ENCODE data around the gene DTNA.
"Not testable (repeated sequence)": the region's sequence is repeated elsewhere in the genome, so short reads cannot be mapped to it uniquely, and the experiment has no call there.

The DTNA gene

DNA sequence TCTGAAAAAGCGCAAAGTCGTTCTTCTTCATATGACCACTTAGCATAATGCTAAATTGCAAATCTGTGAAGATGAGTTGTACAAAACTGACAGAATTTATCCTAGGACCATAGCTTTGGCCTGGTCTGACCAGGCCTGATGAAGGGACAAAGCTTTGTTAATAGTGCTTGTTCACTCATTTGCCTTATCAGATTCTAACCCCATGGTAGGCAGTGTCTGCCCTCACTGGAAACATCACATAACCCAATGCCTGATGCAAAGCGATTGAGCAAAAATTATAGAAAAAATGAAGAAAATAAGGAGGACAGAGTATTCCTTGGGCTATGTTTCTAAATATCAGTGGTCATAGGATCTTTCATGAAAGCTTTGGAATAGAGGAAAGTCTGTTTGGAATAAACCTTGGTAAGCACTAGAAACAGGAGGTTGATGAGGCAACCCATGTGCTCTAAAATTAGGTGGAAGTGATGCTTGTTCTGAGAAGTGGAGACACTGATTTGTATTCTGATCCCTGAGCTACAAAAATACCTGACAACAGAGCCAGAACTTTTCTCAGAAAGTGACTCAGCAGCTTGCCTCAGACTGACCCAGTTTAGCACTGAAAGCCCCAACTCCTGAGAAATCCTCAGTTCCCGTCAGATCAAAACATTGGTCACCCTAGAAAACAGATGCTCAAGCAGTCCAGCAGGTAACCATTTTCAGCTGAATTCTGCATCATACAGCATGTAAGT is 199.7 kb downstream of the DTNA start:
- FAIRE-seq = no peak

DNA sequence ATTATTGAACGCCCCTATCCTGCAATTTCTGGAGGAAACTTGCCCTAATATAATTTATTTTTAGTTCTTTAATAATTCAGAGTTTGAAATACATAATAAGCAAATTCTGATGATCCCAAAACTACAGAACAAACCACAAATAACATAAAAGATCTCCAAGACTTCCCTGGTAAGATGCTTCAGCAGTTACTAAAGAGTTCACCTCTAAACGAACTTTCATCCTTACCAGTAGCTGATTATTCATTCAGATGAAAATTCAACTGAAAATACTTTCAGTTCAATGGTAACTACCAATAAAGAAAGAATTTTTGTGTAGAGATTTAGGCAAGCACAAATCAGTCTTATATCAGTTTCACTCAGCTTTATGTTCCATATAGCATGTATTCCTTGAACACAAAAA is 201.0 kb downstream of the DTNA start:
- no peak for FAIRE-seq

DNA sequence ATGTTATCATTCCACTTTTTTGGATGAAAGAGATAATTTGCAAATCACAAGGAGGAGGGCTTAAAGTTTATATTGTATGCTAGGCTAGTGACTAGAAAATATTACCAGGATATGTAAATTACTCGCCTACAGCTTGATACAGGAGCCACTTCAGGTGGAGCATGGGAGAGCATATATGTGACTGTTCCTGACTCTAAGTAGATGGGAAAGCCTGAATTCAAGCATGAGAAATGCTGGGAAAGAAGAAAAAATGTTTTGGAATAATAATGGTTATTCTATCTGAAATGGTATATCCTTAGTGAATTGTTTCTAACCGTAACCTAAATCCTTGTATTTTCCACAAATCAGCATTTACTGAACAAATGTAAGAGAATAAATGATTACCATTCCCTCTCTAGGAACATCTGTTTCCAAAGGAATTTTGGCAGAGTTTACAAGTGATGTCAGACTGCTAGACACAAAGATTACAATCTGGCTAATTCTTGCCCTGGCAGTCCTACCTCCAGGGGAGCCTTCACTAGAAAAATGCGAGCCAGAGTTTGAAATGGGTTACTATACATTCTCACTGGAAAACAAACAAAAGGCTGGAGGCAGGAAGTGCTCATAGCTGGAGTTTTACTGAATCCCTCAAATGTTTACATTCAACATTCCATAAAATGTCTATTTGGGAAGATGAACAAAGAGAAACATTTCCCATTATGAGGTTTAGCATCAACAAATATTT is 201.7 kb downstream of the DTNA start:
- FAIRE-seq = no peak

DNA sequence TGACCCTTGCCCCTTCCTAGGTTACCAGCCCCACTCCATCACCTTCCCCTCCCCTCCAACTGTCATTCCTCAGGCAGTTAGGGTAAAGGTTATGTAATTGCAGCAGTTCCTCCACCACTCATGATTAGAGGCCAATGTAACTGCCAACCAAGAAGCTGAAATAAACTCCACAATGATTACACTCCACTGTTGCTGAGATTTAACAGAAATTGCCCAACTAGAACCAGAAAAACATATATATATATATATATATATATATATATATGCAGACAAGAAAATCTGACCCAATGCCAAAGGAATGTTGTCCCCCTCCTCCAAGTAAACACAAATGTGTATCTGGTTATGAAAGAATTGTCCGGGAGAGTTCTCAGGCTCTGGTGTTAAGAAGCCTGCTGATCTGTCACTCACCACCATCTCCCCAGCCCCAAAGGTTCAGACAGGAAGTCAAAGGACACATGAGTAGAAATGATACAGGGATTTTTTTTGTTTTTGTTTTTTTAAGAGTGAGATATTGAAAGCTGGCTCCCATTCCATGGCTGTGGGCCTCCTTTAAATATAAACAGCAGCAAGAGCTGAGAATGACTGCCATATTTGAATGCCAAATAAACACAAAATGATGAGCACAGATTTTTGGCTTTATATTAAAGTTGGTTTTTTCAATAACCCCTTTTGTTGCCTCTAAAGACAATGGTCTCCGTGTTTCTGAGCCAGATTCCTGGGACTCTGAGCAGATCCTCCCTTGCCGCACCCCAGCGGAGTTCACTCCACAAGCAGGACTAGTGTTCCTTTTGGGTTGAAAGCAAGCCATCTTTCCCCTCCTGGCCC is 204.0 kb downstream of the DTNA start:
- FAIRE-seq = no peak

DNA sequence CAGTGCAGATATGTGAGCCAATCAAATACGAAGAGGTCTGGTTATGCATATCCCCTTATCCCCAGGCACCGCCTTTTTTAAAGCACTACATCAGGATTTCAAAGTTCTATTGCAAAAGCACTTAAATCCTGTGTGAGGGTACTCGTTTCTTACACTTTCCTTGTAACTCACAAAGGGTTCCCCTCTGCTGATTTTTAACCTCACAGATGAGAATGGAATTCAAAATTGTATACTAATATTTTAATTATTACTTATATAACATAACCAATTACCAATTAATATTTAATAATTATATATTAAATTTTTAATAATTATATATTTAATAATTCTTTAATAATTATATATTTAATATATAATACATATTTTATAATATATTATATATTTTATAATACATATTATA is 204.9 kb downstream of the DTNA start:
- FAIRE-seq = no peak

DNA sequence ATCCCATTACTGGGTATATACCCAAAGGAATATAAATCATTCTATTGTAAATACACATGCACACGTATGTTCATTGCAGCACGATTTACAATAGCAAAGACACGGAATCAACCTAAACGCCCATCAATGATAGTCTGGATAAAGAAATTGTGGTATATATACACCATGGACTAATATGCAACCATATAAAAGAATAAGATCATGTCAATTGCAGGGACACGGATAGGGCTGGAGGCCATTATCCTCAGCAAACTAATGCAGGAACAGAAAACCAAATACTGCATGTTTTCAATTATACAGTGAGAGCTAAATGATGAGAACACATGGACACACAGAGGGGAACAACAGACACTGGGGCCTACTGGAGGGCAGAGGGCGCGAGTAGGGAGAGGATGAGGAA is 206.4 kb downstream of the DTNA start:
- not testable (repeated sequence) for FAIRE-seq

DNA sequence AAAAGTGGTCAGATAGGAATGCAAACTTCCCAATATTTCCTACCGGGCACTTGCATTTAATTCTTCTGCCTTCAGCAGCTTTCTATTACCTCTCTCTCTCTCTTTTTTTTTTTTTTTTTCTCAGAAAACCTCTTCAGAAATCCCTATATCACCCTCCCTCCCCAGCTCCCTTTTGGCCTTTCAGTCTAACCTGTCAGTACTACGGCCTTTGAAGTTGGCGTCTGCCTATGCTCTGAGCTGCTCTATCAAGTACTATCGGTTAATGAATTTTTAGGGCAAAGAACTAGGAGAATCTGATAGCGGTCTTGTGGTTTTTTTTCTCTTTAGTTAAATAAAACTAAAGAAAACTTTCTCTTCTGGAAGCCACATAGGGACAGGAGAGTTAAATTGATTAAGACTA is 208.8 kb downstream of the DTNA start:
- FAIRE-seq = no peak

DNA sequence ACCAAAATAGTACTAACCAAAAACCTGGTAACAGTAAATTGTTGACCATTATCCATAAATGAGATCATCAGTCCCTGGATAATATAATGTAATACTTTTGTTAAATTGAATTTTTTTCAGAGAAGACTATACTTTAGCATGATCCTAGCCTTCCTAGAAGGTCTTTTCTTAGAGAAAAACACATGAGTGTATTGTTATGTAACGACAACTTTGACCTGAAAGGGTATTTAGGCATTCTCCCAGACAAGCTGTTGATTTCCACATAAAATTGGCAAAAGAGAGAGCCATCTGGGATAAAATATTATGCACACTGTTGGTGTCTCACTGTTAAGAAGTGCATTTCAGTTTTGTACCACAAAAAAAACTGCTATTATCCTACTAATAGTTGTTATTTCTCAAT is 211.1 kb downstream of the DTNA start:
- FAIRE-seq = no peak

DNA sequence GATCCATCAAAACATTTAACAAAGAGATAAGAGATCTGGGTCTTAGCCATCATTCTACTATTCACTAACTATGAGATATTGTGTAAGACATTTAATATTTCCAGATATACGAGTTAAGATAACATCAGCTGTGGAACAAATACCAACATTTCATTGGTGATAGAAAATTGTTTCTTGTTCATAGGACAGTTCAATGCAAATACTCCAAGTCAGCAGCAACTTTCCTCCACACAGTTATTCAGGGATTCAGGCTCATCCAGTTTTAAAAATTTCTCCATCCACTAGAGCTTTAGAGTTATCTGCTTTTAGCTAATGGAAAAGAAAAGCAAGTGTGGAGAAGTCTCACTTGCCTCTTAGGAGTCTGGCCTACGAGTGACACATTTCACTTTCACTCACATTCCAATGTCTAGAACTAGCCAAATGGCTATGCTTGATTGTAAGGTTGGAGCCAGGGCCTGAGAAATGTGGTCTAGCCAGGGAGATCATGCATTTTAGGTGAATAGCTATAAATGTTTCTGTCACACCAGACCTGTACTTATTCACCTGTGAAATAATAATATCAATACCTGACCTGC is 211.8 kb downstream of the DTNA start:
- FAIRE-seq = no peak

DNA sequence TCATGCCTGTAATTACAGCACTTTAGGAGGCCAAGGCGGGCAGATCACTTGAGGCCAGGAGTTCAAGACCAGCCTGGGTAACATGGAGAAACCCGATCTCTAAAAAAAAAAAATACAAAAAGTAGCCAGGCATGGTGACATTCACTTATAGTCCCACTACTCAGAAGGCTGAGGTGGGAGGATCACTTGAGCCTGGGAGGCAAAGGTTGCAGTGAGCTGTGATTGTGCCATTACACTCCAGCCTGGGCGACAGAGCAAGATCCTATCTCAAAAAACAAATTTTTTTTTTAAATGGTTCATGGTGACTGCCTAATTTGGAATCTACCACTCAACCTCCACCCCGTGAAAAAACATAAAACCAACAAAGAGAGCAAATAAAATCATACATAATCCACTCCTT is 212.5 kb downstream of the DTNA start:
- not testable (repeated sequence) for FAIRE-seq

DNA sequence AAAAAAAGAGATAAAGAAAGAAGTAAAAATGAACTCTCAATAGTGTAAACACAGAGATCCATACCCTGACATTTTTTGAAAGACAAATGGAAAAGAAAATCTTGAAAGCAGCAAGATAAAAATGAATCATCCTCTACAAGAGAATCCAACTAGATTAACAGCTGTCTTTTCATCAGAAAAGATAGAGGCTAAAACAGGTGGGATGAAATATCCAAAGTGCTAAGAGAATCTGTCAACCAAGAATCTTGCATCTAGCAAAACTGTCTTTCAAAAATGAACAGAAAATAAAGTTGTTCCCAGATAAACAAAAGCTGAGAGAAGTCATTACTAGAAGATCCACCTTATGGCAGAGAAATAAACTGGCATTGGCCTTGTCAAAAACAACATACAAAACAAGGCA is 213.8 kb downstream of the DTNA start:
- FAIRE-seq = no peak

DNA sequence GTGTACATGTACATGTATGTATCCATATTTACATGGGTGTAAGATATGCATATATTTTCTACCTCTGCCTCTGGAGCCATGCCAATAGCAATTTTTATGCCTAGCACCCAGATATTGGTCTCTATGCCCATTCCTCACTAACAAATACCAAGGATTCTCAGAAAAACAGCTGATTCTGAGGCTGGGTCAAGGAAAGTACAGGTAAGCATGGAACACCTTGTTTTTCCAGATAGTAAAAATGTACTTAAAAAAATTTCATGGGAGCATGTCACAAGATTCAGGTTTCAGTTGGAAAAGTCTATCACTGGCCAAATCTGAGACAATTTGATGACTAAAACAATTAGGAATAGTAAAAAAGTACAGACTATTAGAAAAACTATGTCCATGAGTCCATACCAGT is 216.6 kb downstream of the DTNA start:
- FAIRE-seq = no peak

DNA sequence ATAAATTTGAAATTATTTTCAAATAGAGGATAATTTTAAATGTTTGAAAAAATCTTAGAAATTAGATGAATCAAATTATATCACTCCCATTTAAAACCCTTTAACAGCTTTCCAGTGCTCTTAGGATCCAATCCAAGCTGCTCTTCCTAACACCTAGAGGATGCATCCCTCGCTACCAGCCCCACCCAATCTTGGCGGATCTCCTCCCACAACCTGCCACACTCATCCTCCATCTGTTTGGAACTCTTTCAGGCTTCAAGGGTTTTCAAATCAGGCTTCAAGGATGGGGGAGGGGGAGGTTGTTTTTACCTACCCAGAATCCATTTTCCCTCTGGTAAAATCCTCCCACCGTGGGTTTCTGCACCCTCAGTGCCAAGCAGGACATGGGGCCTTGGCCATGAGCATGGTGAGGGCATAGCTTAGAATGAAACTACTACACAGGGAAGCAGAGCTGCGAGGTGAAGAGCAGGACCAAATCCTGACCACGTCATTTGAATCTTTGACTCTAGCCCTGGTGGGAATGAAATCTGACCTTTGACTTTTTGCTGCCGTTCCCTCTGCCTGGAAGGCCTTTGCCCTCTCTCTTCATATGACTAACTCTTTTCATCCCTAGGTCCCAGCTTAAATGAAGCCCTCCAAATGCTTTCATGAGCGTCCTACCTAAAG is 218.1 kb downstream of the DTNA start:
- no peak for FAIRE-seq

DNA sequence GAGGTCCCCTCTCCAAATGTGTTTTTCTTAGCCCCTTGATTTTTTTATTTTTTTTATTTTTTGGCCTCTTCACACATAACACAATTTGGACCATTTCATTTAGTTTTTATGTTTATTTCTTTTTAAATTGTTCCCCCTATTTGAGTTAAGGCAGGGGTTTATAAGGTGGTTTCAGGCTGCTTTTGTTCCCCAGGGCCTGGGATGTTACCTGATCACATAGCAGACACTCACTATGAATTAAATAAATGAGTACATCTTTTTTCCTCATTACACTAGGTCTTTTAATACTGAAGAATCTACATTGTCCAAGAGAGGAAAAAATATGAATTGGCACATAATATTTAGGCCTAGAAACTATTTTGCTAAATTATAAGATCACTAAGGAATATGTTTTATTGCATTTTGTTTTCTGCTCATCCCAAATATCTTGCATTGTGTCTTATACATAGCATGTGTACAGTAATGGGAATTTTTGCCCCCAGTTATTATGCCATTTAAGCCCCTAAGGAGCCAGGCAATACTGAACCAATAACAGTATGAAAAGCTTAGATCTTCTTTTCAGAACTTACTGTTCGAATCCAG is 218.7 kb downstream of the DTNA start:
- FAIRE-seq = no peak

DNA sequence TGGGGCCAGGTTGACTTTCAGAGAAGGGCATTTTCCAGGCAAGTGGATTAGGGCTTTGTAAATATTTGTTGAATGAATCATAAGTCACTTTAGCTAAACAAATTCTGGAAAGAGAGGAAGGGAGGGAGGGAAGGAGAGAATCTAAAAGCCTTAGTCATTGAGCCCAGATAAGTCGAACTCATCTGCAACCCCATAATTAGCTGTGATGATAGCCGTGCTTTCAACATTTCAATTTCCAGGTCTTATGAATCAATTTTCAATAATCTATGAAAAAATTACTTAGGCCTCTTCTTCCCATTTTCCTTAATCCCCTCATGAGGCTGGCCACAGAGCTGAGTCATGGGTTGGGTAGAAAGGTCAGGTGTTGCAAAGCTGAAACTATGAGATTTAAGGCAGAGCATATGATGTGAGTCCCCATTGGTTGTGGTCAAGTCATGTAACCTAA is 219.3 kb downstream of the DTNA start:
- no peak for FAIRE-seq

DNA sequence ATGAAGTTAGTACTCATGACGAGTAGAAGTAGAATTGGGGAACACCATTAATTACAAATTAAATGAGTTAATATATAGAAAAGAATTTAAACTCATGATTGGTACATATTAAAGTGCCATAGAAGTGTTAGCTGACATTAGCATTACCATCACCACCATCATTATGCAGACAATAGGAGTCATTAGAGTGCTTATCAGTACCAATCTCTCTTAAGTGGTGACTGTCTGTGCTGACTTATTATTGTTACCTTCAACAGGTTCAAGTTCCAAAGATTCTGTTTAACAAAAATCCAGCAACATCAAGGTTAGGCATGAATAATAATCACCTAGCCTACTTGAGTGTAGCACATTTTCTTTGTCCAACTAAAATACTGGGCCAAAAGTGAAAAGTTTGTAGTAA is 222.3 kb downstream of the DTNA start:
- no peak for FAIRE-seq

DNA sequence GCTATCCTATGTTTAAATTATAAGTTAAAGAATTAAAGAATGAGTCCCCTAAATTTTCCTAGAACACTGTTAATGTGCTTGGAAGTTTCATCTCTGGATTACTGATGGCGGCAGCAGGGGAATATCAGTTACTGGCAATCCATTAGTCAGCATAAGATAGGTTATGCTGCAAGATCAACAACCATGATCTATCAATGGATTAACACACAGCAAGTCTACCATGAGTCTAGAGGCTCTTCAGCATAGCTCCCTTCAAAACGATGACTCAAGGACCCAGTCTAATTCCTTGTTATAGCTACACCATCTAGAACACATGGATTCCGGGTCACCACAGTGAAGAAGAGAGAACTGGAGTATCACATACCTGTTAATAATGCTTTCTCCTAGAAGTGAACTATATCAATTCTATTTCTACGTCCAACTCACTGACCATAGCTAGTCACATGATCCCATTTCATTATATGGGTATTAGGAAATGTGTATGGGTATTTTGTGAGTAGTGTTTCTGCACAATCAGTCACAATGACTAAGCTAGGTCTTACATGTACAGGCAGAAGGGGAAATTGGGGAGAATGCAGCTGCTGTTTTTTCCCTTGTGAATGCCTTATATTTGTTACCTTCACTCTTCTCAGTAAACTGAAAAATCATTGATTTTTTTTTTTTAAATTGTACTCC is 222.8 kb downstream of the DTNA start:
- no peak for FAIRE-seq

DNA sequence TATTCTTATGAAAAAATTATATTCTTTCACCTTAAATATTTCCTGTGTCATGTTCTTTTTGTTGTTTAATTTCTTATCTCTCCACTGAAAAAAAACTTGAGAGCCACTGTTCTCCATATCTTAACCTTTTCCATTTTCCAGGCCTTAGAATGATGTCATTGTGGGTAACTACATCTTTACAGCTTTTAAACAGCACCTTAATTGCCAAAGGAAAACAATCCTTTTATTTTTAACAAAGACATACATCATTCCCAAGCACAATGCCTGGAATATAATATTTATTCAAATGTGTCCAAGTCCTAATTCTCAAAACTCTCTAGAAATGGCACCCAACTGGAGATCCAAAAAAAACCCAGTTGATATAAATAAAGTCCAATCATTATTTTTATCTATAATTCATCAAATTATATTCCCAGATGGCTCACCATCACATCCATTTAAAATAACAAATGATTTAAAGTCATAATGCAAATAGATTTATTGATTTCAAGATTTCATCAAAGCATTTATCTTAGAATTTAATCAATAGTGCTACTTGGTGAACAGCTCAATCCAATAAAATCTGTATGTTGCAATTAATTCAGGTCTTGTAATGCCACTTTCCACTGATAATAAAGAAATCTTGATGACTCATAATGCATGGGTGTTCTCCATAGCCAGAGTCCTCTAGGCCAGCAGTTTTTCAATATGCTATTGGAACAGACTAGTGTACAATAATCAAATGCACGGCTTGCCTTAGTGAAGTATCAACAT is 224.0 kb downstream of the DTNA start:
- FAIRE-seq = no peak

DNA sequence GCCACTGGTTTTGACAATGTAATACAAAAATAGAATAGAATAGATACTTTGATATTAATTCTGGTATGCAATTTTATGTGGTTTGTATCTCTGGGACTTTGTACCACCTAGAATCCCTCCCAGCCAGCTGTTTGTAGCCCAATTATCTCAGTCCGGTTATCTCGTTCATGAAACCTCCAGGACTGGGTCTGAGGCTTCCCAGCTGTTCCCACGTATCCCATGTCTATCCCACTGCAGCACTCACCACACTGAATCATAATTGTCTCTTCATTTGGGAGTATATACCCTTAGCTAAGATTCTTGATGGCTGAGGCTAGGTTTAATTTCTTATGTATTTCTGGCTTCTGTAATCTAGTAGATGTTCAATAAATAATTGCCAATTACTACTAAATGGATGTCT is 226.7 kb downstream of the DTNA start:
- no peak for FAIRE-seq

DNA sequence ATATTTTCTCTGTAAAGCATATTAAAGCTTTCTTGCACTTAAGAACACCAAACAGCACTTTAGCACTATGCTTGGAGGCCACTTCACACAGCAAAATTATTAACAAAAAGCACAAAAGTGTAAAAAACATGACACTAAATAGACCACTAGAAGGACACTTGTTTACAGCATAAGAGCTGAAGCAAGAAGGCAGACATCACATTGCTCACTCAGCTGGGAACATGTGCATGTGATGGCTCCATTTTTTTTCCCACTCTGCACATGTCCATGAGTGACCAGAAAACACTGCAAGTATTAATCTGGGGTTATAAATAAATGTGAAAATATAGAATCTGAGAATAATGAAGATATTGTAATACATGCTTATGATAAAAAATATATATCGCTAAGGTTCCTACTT is 228.0 kb downstream of the DTNA start:
- no peak for FAIRE-seq

Data from A204.1 (cell line).